Hepatocyte (in vitro differentiated cells): Measurements from ENCODE around the gene POLR1D.

Experiments used
- CTCF ChIP-seq: fragments of 200-600 bp; sonication (generic); IDR thresholded peaks from 2 replicates; pipeline ENCODE4 v1.5.1; 2016; ENCODE audit warnings: antibody characterized with exemption, mild to moderate bottlenecking; ENCODE audit not compliant: poor library complexity
- EZH2 ChIP-seq: fragments of 200-600 bp; sonication (generic); IDR thresholded peaks from 2 replicates; pipeline ENCODE4 v1.6.1; 2016; ENCODE audit warnings: antibody characterized with exemption, mild to moderate bottlenecking, borderline replicate concordance
- EZH2phosphoT487 ChIP-seq: fragments of 200-600 bp; sonication (generic); IDR thresholded peaks from one replicate; pipeline ENCODE4 v1.6.1; 2018; ENCODE audit warnings: antibody characterized with exemption, mild to moderate bottlenecking, low read depth, moderate library complexity; ENCODE audit not compliant: unreplicated experiment, severe bottlenecking

GRCh38 chr13:27634791-27635190, 13.1 kb downstream of the POLR1D start:
- TF ChIP-seq EZH2 (no peak), CTCF (no peak), EZH2phosphoT487 (no peak)
